Liver (tissue), 9 donors: ENCODE data around the gene JMJD4. TPM values are rescaled to one million over a fixed set of nuclear protein-coding genes. Genes with fewer than 3 reads are reported as not detected.
A peak's percentile ranks its signal among the peaks of the same experiment; 100 is the strongest.

Source experiments
- DNase-seq: peaks from one replicate; pipeline ENCODE4 v3.0.0-alpha.2; 2017; ENCODE audit warnings: low spot score
- H3K27ac ChIP-seq, 2 donors: one replicate each; pipeline ENCODE4 v1.7.0; 2013; ENCODE audit warnings: inconsistent platforms in 2 of 2, low read length in 2 of 2, control low read depth in 1 of 2, low read depth in 1 of 2, mild to moderate bottlenecking in 1 of 2
- H3K27me3 ChIP-seq, 4 donors: one replicate each; pipeline versions ENCODE4 v1.6.1 to v1.7.0; 2013; ENCODE audit warnings: low read length in 3 of 4, inconsistent platforms in 1 of 4, mild to moderate bottlenecking in 1 of 4, moderate library complexity in 1 of 4; ENCODE audit not compliant: control insufficient read depth in 4 of 4, insufficient read depth in 4 of 4
- H3K36me3 ChIP-seq, 4 donors: one replicate each; pipeline versions ENCODE4 v1.6.1 to v1.7.0; 2013; ENCODE audit warnings: low read length in 3 of 4, mild to moderate bottlenecking in 3 of 4, low read depth in 1 of 4, moderate library complexity in 1 of 4; ENCODE audit not compliant: control insufficient read depth in 4 of 4, insufficient read depth in 3 of 4
- H3K4me1 ChIP-seq, 4 donors: one replicate each; pipeline versions ENCODE4 v1.6.1 to v1.7.0; 2013; ENCODE audit warnings: low read length in 3 of 4, mild to moderate bottlenecking in 3 of 4, moderate library complexity in 1 of 4; ENCODE audit not compliant: control insufficient read depth in 4 of 4, insufficient read depth in 4 of 4
- H3K4me3 ChIP-seq, 3 donors: one replicate each; pipeline versions ENCODE4 v1.6.1 to v1.7.0; 2013; ENCODE audit warnings: low read length in 3 of 3, control low read depth in 1 of 3, low read depth in 1 of 3, mild to moderate bottlenecking in 1 of 3
- H3K9ac ChIP-seq, 2 donors: one replicate each; pipeline ENCODE4 v1.7.0; 2013; ENCODE audit warnings: low read length in 2 of 2, mild to moderate bottlenecking in 2 of 2, moderate library complexity in 2 of 2, control low read depth in 1 of 2, low read depth in 1 of 2
- H3K9me3 ChIP-seq, 4 donors: one replicate each; pipeline versions ENCODE4 v1.6.1 to v1.7.0; 2013; ENCODE audit warnings: low read length in 3 of 4; ENCODE audit not compliant: control insufficient read depth in 4 of 4
- EGR1 ChIP-seq, 2 donors: IDR thresholded peaks; 2 replicates each; pipeline ENCODE4 v1.6.1; 2016 to 2018; ENCODE audit warnings: antibody characterized with exemption in 2 of 2, low read depth in 2 of 2
- FOXA1 ChIP-seq: IDR thresholded peaks from 2 replicates; pipeline ENCODE4 v1.6.1; 2016; ENCODE audit warnings: antibody characterized with exemption
- FOXA2 ChIP-seq: IDR thresholded peaks from 2 replicates; pipeline ENCODE4 v1.6.1; 2016; ENCODE audit warnings: antibody characterized with exemption
- GABPA ChIP-seq, 2 donors: IDR thresholded peaks in 1 of 2; conservative IDR thresholded peaks in 1 of 2; 2 replicates each; pipeline ENCODE4 v1.6.1; 2016; ENCODE audit warnings: antibody characterized with exemption in 2 of 2, mild to moderate bottlenecking in 1 of 2, moderate library complexity in 1 of 2
- HNF4A ChIP-seq, 2 donors: conservative IDR thresholded peaks; 2 replicates each; pipeline ENCODE4 v1.6.1; 2016; ENCODE audit warnings: antibody characterized with exemption in 2 of 2, mild to moderate bottlenecking in 2 of 2
- HNF4G ChIP-seq: IDR thresholded peaks from 2 replicates; pipeline ENCODE4 v1.6.1; 2016; ENCODE audit warnings: antibody characterized with exemption
- JUND ChIP-seq, 2 donors: IDR thresholded peaks; 2 replicates each; pipeline ENCODE4 v1.6.1; 2016; ENCODE audit warnings: antibody characterized with exemption in 2 of 2
- NR2F2 ChIP-seq: IDR thresholded peaks from 2 replicates; pipeline ENCODE4 v1.6.1; 2016; ENCODE audit warnings: antibody characterized with exemption
- RAD21 ChIP-seq, 2 donors: IDR thresholded peaks; 2 replicates each; pipeline ENCODE4 v1.6.1; 2016; ENCODE audit warnings: antibody characterized with exemption in 2 of 2, mild to moderate bottlenecking in 2 of 2
- RXRA ChIP-seq, 2 donors: IDR thresholded peaks; 2 replicates each; pipeline ENCODE4 v1.6.1; 2017 to 2018; ENCODE audit warnings: antibody characterized with exemption in 2 of 2, mild to moderate bottlenecking in 1 of 2
- SP1 ChIP-seq: IDR thresholded peaks from 2 replicates; pipeline ENCODE4 v1.6.1; 2018; ENCODE audit warnings: antibody characterized with exemption, mild to moderate bottlenecking
- TAF1 ChIP-seq: conservative IDR thresholded peaks from 2 replicates; pipeline ENCODE4 v1.6.1; 2016; ENCODE audit warnings: antibody characterized with exemption, mild to moderate bottlenecking
- YY1 ChIP-seq: IDR thresholded peaks from 2 replicates; pipeline ENCODE4 v1.6.1; 2016; ENCODE audit warnings: antibody characterized with exemption, mild to moderate bottlenecking
- WGBS: extraction: QIAGEN DNeasy Blood & Tissue Kit; methylation state at CpG from one replicate; pipeline ENCODE4 v1.1.7; 2013; 5-methylcytosine and 5-hydroxymethylcytosine counted together
- polyA plus RNA-seq, 2 donors: library from polyadenylated mRNA; stranded (reverse) in 1 of 2; unstranded in 1 of 2; fragments of 200-250 nt in 1 of 2; fragments of >200 nt in 1 of 2; fragmentation: Nextera tagmentation in 1 of 2; extraction: Ambion mirVana in 1 of 2; gene quantifications; one replicate each; pipeline versions ENCODE4 v1.2.1 to v1.2.3, GENCODE V29; 2013 to 2015
- total RNA-seq, 2 donors: library from RNA; depleted of rRNA; stranded (reverse); fragments of >200 nt; gene quantifications; one replicate each; pipeline ENCODE4 v1.2.3, GENCODE V29; 2014
- TF ChIP-seq, protein P1 (sequence below): IDR thresholded peaks from 2 replicates; pipeline ENCODE4 v1.6.1; 2016; ENCODE audit warnings: antibody characterized with exemption
- TF ChIP-seq, protein P2 (sequence below): IDR thresholded peaks from 2 replicates; pipeline ENCODE4 v1.6.1; 2016; ENCODE audit warnings: antibody characterized with exemption
- TF ChIP-seq, protein P3 (sequence below): IDR thresholded peaks from 2 replicates; pipeline ENCODE4 v1.6.1; 2016; ENCODE audit warnings: antibody characterized with exemption, mild to moderate bottlenecking
- TF ChIP-seq, protein P4 (sequence below): fragments of 150-350 bp; IDR thresholded peaks from 2 replicates; pipeline ENCODE4 v1.5.1; 2017; ENCODE audit warnings: improper control_type of control experiment, low read depth, low read length; ENCODE audit not compliant: missing input control
- TF ChIP-seq, protein P5 (sequence below): IDR thresholded peaks from 2 replicates; pipeline ENCODE4 v1.6.1; 2016; ENCODE audit warnings: antibody characterized with exemption
- donor health status: healthy.
- donor health status: healthy.
- donor health status: healthy.
- donor health status: healthy.
- donor health status: healthy.

Gene JMJD4
- total and polyA plus RNA-seq, 4 donors = 12.4 to 22.1 (median 14.1) TPM

DNA sequence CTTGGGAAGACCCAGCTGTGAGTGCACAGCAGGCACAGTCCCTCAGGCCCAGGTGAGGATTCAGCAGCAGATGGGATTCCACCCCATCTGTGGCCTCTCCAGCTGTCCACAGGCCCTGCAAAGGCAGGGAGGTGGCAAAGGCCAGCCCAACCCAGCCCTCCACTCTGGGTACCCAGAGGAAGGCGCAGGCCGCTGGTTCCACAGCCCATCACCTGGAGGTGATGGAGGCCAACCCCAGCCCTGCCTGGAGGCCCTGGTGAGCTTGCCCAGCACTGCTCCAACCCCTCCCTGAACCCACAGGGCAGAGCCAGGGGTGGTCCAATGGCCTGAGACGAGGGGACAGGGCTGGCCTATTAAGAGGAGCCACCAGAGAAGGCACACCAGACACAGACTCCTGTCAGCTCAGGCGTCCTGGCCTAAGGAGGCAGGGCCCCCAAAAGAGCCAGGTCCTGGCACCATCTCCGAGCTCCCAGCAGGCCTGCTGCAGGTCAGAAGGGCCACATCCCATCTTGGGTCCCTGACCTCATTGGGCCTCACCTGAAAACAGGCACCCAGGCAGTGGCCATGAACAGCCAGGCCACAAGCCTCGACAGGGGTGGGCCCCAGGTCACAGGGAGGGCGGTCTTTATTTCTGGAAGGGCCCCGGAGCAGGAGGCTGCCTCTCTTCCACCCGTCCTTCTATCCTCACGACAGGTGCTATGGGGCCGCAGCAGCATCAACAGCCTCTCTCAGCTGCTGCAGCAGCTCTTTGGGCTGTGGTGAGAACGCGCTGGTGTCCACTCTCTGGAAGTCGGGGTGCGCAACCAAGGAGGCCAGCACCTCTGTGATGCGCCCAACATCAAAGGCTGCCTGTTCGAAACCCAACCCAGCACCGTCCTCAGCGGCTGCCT is 3.2 kb downstream of the JMJD4 start:
- Histone ChIP-seq H3K36me3 (peaks cover 0 to 17% (median 4%) of the 10 kb centered on the region in 4 donors), H3K9me3 (no peaks in the 10 kb centered on the region), H3K27ac (peak overlapping the region; percentile 68 to 72), H3K27me3 (no peaks in the 10 kb centered on the region), H3K4me3 (no peak overlapping the region), H3K9ac (no peak overlapping the region), H3K4me1 (peaks cover 24 to 74% (median 62%) of the 10 kb centered on the region in 4 donors)
- peak; percentile 31 for DNase-seq
- TF ChIP-seq, protein P1, sequence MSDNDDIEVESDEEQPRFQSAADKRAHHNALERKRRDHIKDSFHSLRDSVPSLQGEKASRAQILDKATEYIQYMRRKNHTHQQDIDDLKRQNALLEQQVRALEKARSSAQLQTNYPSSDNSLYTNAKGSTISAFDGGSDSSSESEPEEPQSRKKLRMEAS = no peak
- TF ChIP-seq SP1 (no peak), JUND (IDR thresholded peaks at IDR 0.05) (no peak), EGR1 (IDR thresholded peaks at IDR 0.05; ENCODE audit: low read depth in 2 of 2) (no peak), HNF4A (conservative IDR thresholded peaks at IDR 0.05) (no peak), RXRA (IDR thresholded peaks at IDR 0.05) (no peak), YY1 (no peak), FOXA2 (no peak), HNF4G (no peak), GABPA (IDR thresholded peaks at IDR 0.05 in 1 of 2, conservative IDR thresholded peaks at IDR 0.05 in 1 of 2) (no peak)
- TF ChIP-seq, protein P2, sequence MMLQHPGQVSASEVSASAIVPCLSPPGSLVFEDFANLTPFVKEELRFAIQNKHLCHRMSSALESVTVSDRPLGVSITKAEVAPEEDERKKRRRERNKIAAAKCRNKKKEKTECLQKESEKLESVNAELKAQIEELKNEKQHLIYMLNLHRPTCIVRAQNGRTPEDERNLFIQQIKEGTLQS = no peak
- whole genome bisulfite sequencing = 93% methylated on average over 19 of the region's 19 CpGs

DNA sequence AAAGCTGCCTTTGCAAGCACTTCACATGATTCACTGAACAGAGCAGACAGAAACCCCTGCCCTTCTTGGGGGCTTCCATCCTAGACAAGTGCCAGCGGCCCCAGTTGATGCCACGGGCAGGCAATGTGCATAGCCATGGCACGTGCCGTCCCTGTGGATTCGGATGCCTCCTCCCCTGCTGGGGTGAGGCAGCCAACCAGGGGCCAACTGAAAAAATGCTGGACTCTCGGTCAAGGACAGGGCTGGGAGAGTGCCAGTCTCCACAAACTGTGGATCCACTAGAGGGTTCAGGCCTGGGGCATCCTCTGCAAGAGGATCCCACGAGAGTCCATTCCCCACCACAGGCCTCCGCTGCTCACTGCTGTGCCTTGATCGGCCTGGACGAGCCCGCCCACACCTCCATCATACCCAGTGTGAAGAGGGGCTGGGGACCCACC is 3.8 kb downstream of the JMJD4 start:
- no peak for DNase-seq
- Histone ChIP-seq H3K4me1 (peaks cover 24 to 74% (median 60%) of the 10 kb centered on the region in 4 donors), H3K9me3 (no peaks in the 10 kb centered on the region), H3K27me3 (no peaks in the 10 kb centered on the region), H3K9ac (no peak overlapping the region), H3K4me3 (no peak overlapping the region), H3K27ac (peak overlapping the region; percentile 68 to 72), H3K36me3 (peaks cover 0 to 17% (median 4%) of the 10 kb centered on the region in 4 donors)
- 55% methylated on average over 11 of the region's 11 CpGs for WGBS
- TF ChIP-seq HNF4G = peak; percentile 23
- TF ChIP-seq RAD21 (IDR thresholded peaks at IDR 0.05) = no peak
- no peak for TF ChIP-seq JUND (IDR thresholded peaks at IDR 0.05)
- TF ChIP-seq FOXA2 = peak; percentile 41
- TF ChIP-seq, protein P3, sequence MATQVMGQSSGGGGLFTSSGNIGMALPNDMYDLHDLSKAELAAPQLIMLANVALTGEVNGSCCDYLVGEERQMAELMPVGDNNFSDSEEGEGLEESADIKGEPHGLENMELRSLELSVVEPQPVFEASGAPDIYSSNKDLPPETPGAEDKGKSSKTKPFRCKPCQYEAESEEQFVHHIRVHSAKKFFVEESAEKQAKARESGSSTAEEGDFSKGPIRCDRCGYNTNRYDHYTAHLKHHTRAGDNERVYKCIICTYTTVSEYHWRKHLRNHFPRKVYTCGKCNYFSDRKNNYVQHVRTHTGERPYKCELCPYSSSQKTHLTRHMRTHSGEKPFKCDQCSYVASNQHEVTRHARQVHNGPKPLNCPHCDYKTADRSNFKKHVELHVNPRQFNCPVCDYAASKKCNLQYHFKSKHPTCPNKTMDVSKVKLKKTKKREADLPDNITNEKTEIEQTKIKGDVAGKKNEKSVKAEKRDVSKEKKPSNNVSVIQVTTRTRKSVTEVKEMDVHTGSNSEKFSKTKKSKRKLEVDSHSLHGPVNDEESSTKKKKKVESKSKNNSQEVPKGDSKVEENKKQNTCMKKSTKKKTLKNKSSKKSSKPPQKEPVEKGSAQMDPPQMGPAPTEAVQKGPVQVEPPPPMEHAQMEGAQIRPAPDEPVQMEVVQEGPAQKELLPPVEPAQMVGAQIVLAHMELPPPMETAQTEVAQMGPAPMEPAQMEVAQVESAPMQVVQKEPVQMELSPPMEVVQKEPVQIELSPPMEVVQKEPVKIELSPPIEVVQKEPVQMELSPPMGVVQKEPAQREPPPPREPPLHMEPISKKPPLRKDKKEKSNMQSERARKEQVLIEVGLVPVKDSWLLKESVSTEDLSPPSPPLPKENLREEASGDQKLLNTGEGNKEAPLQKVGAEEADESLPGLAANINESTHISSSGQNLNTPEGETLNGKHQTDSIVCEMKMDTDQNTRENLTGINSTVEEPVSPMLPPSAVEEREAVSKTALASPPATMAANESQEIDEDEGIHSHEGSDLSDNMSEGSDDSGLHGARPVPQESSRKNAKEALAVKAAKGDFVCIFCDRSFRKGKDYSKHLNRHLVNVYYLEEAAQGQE = no peak
- TF ChIP-seq, protein P2 = no peak
- TF ChIP-seq EGR1 (IDR thresholded peaks at IDR 0.05; ENCODE audit: low read depth in 2 of 2) = no peak
- no peak for TF ChIP-seq NR2F2
- TF ChIP-seq, protein P4, sequence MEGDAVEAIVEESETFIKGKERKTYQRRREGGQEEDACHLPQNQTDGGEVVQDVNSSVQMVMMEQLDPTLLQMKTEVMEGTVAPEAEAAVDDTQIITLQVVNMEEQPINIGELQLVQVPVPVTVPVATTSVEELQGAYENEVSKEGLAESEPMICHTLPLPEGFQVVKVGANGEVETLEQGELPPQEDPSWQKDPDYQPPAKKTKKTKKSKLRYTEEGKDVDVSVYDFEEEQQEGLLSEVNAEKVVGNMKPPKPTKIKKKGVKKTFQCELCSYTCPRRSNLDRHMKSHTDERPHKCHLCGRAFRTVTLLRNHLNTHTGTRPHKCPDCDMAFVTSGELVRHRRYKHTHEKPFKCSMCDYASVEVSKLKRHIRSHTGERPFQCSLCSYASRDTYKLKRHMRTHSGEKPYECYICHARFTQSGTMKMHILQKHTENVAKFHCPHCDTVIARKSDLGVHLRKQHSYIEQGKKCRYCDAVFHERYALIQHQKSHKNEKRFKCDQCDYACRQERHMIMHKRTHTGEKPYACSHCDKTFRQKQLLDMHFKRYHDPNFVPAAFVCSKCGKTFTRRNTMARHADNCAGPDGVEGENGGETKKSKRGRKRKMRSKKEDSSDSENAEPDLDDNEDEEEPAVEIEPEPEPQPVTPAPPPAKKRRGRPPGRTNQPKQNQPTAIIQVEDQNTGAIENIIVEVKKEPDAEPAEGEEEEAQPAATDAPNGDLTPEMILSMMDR = no peak
- TF ChIP-seq HNF4A (conservative IDR thresholded peaks at IDR 0.05) = peak; percentile 82 to 89
- TF ChIP-seq, protein P1 = peak; percentile 70
- TF ChIP-seq RXRA (IDR thresholded peaks at IDR 0.05) = peak; percentile 70 to 86
- TF ChIP-seq YY1 = no peak
- TF ChIP-seq, protein P5, sequence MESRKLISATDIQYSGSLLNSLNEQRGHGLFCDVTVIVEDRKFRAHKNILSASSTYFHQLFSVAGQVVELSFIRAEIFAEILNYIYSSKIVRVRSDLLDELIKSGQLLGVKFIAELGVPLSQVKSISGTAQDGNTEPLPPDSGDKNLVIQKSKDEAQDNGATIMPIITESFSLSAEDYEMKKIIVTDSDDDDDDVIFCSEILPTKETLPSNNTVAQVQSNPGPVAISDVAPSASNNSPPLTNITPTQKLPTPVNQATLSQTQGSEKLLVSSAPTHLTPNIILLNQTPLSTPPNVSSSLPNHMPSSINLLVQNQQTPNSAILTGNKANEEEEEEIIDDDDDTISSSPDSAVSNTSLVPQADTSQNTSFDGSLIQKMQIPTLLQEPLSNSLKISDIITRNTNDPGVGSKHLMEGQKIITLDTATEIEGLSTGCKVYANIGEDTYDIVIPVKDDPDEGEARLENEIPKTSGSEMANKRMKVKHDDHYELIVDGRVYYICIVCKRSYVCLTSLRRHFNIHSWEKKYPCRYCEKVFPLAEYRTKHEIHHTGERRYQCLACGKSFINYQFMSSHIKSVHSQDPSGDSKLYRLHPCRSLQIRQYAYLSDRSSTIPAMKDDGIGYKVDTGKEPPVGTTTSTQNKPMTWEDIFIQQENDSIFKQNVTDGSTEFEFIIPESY = no peak
- TF ChIP-seq TAF1 = no peak
- no peak for TF ChIP-seq FOXA1
- peak; percentile 63 for TF ChIP-seq SP1
- peak in 1 of 2 donors; percentile 44 for TF ChIP-seq GABPA (IDR thresholded peaks at IDR 0.05 in 1 of 2, conservative IDR thresholded peaks at IDR 0.05 in 1 of 2)
